Measurements from ENCODE around the gene CEP63.

DNA sequence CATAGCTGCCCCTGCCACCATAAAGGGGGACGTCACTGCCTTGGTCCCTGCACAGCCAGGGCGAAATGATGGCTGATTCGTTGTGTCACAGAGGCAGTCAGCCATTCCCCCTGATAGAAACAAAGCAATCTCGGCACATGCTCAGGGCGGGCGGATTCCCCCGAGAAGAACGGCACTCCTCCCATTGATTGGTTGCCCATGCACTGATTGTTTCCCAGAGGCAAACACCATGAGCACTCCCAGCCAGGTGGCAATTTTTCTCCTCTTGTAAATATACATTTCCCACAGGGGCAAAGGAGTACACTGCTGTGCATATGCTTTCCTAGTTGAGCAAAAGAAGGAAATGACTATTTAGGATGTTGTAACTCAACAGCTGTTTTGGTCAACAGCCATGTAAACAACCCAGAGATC lies 108.5 kb downstream of the CEP63 start:
- TF ChIP-seq ZNF274 (IDR thresholded peaks at IDR 0.05; ENCODE audit: low read depth, low read length) (no peak), YY1 (IDR thresholded peaks at IDR 0.05; ENCODE audit: insufficient read depth, insufficient read length) (no peak)

Measured in NT2/D1 (cell line).